ENCODE results near the gene C19orf81. TPM values are rescaled to one million over a fixed set of nuclear protein-coding genes. Genes with fewer than 3 reads are reported as not detected.
A peak's percentile ranks its signal among the peaks of the same experiment; 100 is the strongest.

C19orf81 gene
- total RNA-seq, 1 experiment from 2014 or later = 0.41 TPM

GRCh38 chr19:50657712-50658440, 8.6 kb downstream of the C19orf81 start:
- peak; percentile 39 to 85 for DNase-seq
- intact Hi-C loops (cut with micrococcal nuclease; ENCODE audit: unreplicated experiment) = no loop called here
- no peak overlapping the region for H3K4me3 ChIP-seq (ENCODE audit: low read depth, low read length)

GRCh38 chr19:50658441-50659317, 9.4 kb downstream of the C19orf81 start:
- H3K9me3 ChIP-seq = peaks cover 27% of the 10 kb centered on the region
- ChIA-PET CTCF (no interaction called here), POLR2A (no interaction called here)
- H3K27me3 ChIP-seq (replicated peaks; ENCODE audit: control insufficient read depth, insufficient read depth, low read length) = no peaks in the 10 kb centered on the region
- no TSS peak for BruUV-seq (replicated peaks)
- H3K27me3 Mint-ChIP-seq (ENCODE audit: insufficient read depth, unreplicated experiment) = no peaks in the 10 kb centered on the region
- peaks cover 19% of the 10 kb centered on the region for H3K4me1 Mint-ChIP-seq (ENCODE audit: low read depth, unreplicated experiment)
- no peaks in the 10 kb centered on the region for H3K36me3 ChIP-seq (ENCODE audit: control insufficient read depth, insufficient read depth, low read length)
- peak overlapping the region; percentile 76 for H3K4me3 Mint-ChIP-seq (ENCODE audit: unreplicated experiment)
- no peak for DNase-seq
- intact Hi-C loops (cut with micrococcal nuclease; ENCODE audit: unreplicated experiment) = no loop called here
- no peak overlapping the region for H3K4me3 ChIP-seq (ENCODE audit: low read depth, low read length)
- H3K36me3 Mint-ChIP-seq (ENCODE audit: insufficient read depth, unreplicated experiment) = peaks cover 6% of the 10 kb centered on the region
- TF ChIP-seq CTCF (IDR thresholded peaks at IDR 0.05; ENCODE audit: insufficient read depth in 1 of 2, low read depth in 1 of 2, low read length in 1 of 2, severe bottlenecking in 1 of 2, unreplicated experiment in 1 of 2) = no peak
- H3K4me1 ChIP-seq = peaks cover 6% of the 10 kb centered on the region
- H3K9me3 Mint-ChIP-seq (ENCODE audit: unreplicated experiment) = peaks cover 59% of the 10 kb centered on the region
- H3K27ac Mint-ChIP-seq (ENCODE audit: unreplicated experiment) = peak overlapping the region; percentile 78

More at GRCh38 chr19:50657712-50658440, 8.6 kb downstream of the C19orf81 start:
- peaks cover 30% of the 10 kb centered on the region for H3K9me3 ChIP-seq
- Mint-ChIP-seq H3K4me3 (ENCODE audit: unreplicated experiment) (peak overlapping the region; percentile 76), H3K4me1 (ENCODE audit: low read depth, unreplicated experiment) (peaks cover 19% of the 10 kb centered on the region), H3K27ac (ENCODE audit: unreplicated experiment) (peak overlapping the region; percentile 78), H3K27me3 (ENCODE audit: insufficient read depth, unreplicated experiment) (no peaks in the 10 kb centered on the region), H3K36me3 (ENCODE audit: insufficient read depth, unreplicated experiment) (peaks cover 6% of the 10 kb centered on the region), H3K9me3 (ENCODE audit: unreplicated experiment) (peaks cover 67% of the 10 kb centered on the region)
- CTCF ChIA-PET = no interaction called here
- no peaks in the 10 kb centered on the region for H3K27me3 ChIP-seq (replicated peaks; ENCODE audit: control insufficient read depth, insufficient read depth, low read length)
- TF ChIP-seq CTCF (IDR thresholded peaks at IDR 0.05; ENCODE audit: insufficient read depth in 1 of 2, low read depth in 1 of 2, low read length in 1 of 2, severe bottlenecking in 1 of 2, unreplicated experiment in 1 of 2) = no peak
- peaks cover 9% of the 10 kb centered on the region for H3K4me1 ChIP-seq
- BruUV-seq (replicated peaks) = no TSS peak
- no peaks in the 10 kb centered on the region for H3K36me3 ChIP-seq (ENCODE audit: control insufficient read depth, insufficient read depth, low read length)
- POLR2A ChIA-PET = no interaction called here

GRCh38 chr19:50659318-50660087, 10.3 kb downstream of the C19orf81 start:
- peaks cover 6% of the 10 kb centered on the region for H3K36me3 Mint-ChIP-seq (ENCODE audit: insufficient read depth, unreplicated experiment)
- Histone ChIP-seq H3K27me3 (replicated peaks; ENCODE audit: control insufficient read depth, insufficient read depth, low read length) (no peaks in the 10 kb centered on the region), H3K4me1 (no peaks in the 10 kb centered on the region; the same call in 1 of the 2 replicates), H3K9me3 (peaks cover 25% of the 10 kb centered on the region), H3K4me3 (ENCODE audit: low read depth, low read length) (no peak overlapping the region), H3K36me3 (ENCODE audit: control insufficient read depth, insufficient read depth, low read length) (no peaks in the 10 kb centered on the region)
- peaks cover 50% of the 10 kb centered on the region for H3K9me3 Mint-ChIP-seq (ENCODE audit: unreplicated experiment)
- POLR2A ChIA-PET = no interaction called here
- DNase-seq = no peak
- BruUV-seq (replicated peaks) = no TSS peak
- no peaks in the 10 kb centered on the region for H3K27me3 Mint-ChIP-seq (ENCODE audit: insufficient read depth, unreplicated experiment)
- TF ChIP-seq CTCF (IDR thresholded peaks at IDR 0.05; ENCODE audit: insufficient read depth in 1 of 2, low read depth in 1 of 2, low read length in 1 of 2, severe bottlenecking in 1 of 2, unreplicated experiment in 1 of 2) = no peak
- intact Hi-C loops (cut with micrococcal nuclease; ENCODE audit: unreplicated experiment) = no loop called here
- H3K4me1 Mint-ChIP-seq (ENCODE audit: low read depth, unreplicated experiment) = peaks cover 14% of the 10 kb centered on the region
- CTCF ChIA-PET = no interaction called here
- H3K27ac Mint-ChIP-seq (ENCODE audit: unreplicated experiment) = no peak overlapping the region
- no peak overlapping the region for H3K4me3 Mint-ChIP-seq (ENCODE audit: unreplicated experiment)

Measured in Caco-2 (cell line).